ENCODE data around the gene FAM161B. TPM values are rescaled to one million over a fixed set of nuclear protein-coding genes. Genes with fewer than 3 reads are reported as not detected.

Gene FAM161B
- total RNA-seq, 1 experiment from 2014 or later = 1.6 TPM

GRCh38 chr14:73988065-73988464, 38.2 kb upstream of the FAM161B start:
- TF ChIP-seq CTCF (IDR thresholded peaks at IDR 0.05; ENCODE audit: insufficient read depth in 1 of 2, low read depth in 1 of 2, low read length in 1 of 2, severe bottlenecking in 1 of 2, unreplicated experiment in 1 of 2) = no peak
- no peak for DNase-seq
- H3K9me3 Mint-ChIP-seq (ENCODE audit: unreplicated experiment) = no peaks in the 10 kb centered on the region
- H3K4me3 Mint-ChIP-seq (ENCODE audit: unreplicated experiment) = no peak overlapping the region
- ChIA-PET POLR2A (no interaction called here), CTCF (no interaction called here)
- Histone ChIP-seq H3K4me1 (peaks cover 6% of the 10 kb centered on the region; the same call in 1 of the 2 replicates), H3K4me3 (ENCODE audit: low read depth, low read length) (no peak overlapping the region), H3K9me3 (no peaks in the 10 kb centered on the region), H3K27me3 (replicated peaks; ENCODE audit: control insufficient read depth, insufficient read depth, low read length) (no peaks in the 10 kb centered on the region), H3K36me3 (ENCODE audit: control insufficient read depth, insufficient read depth, low read length) (no peaks in the 10 kb centered on the region)
- H3K27me3 Mint-ChIP-seq (ENCODE audit: insufficient read depth, unreplicated experiment) = no peaks in the 10 kb centered on the region
- intact Hi-C loops (cut with micrococcal nuclease; ENCODE audit: unreplicated experiment) = no loop called here
- BruUV-seq (replicated peaks) = no TSS peak
- no peaks in the 10 kb centered on the region for H3K36me3 Mint-ChIP-seq (ENCODE audit: insufficient read depth, unreplicated experiment)
- H3K27ac Mint-ChIP-seq (ENCODE audit: unreplicated experiment) = no peak overlapping the region
- H3K4me1 Mint-ChIP-seq (ENCODE audit: low read depth, unreplicated experiment) = no peaks in the 10 kb centered on the region

GRCh38 chr14:73977896-73978295, 28.0 kb upstream of the FAM161B start:
- Mint-ChIP-seq H3K9me3 (ENCODE audit: unreplicated experiment) (no peaks in the 10 kb centered on the region), H3K27ac (ENCODE audit: unreplicated experiment) (peak overlapping the region; percentile 36), H3K27me3 (ENCODE audit: insufficient read depth, unreplicated experiment) (no peaks in the 10 kb centered on the region), H3K36me3 (ENCODE audit: insufficient read depth, unreplicated experiment) (peaks cover 1% of the 10 kb centered on the region), H3K4me1 (ENCODE audit: low read depth, unreplicated experiment) (peaks cover 22% of the 10 kb centered on the region), H3K4me3 (ENCODE audit: unreplicated experiment) (no peak overlapping the region)
- H3K4me1 ChIP-seq = peaks cover 22% of the 10 kb centered on the region
- H3K36me3 ChIP-seq (ENCODE audit: control insufficient read depth, insufficient read depth, low read length) = no peaks in the 10 kb centered on the region; the same call in 1 of the 2 replicates
- H3K9me3 ChIP-seq = no peaks in the 10 kb centered on the region
- intact Hi-C loops (cut with micrococcal nuclease; ENCODE audit: unreplicated experiment) = loop anchor here (1.0 to 5.0 kb wide), 2 partner anchors 39 to 50 kb away; partner anchors contain the start of genes BBOF1 and ENTPD5
- no peak overlapping the region for H3K4me3 ChIP-seq (ENCODE audit: low read depth, low read length)
- DNase-seq = peak in 1 of 2 experiments; percentile 5
- no peaks in the 10 kb centered on the region for H3K27me3 ChIP-seq (replicated peaks; ENCODE audit: control insufficient read depth, insufficient read depth, low read length)
- ChIA-PET POLR2A (no interaction called here), CTCF (no interaction called here)
- BruUV-seq (replicated peaks) = no TSS peak
- no peak for TF ChIP-seq CTCF (IDR thresholded peaks at IDR 0.05; ENCODE audit: insufficient read depth in 1 of 2, low read depth in 1 of 2, low read length in 1 of 2, severe bottlenecking in 1 of 2, unreplicated experiment in 1 of 2)

- Mint-ChIP-seq H3K36me3 (ENCODE audit: insufficient read depth, unreplicated experiment) (peaks cover 7% of the 10 kb centered on the region), H3K27me3 (ENCODE audit: insufficient read depth, unreplicated experiment) (no peaks in the 10 kb centered on the region), H3K4me3 (ENCODE audit: unreplicated experiment) (no peak overlapping the region), H3K27ac (ENCODE audit: unreplicated experiment) (no peak overlapping the region), H3K4me1 (ENCODE audit: low read depth, unreplicated experiment) (peaks cover 22% of the 10 kb centered on the region), H3K9me3 (ENCODE audit: unreplicated experiment) (no peaks in the 10 kb centered on the region)
- POLR2A ChIA-PET = no interaction called here
- Histone ChIP-seq H3K27me3 (replicated peaks; ENCODE audit: control insufficient read depth, insufficient read depth, low read length) (no peaks in the 10 kb centered on the region), H3K9me3 (no peaks in the 10 kb centered on the region), H3K4me1 (peaks cover 22% of the 10 kb centered on the region), H3K36me3 (ENCODE audit: control insufficient read depth, insufficient read depth, low read length) (no peaks in the 10 kb centered on the region; the same call in 1 of the 2 replicates), H3K4me3 (ENCODE audit: low read depth, low read length) (no peak overlapping the region)
- BruUV-seq (replicated peaks) = no TSS peak
- intact Hi-C loops (cut with micrococcal nuclease; ENCODE audit: unreplicated experiment) = loop anchor here (5.0 kb wide), 1 partner anchor 41 kb away; the partner anchor contains the start of genes BBOF1 and ENTPD5
- no peak for DNase-seq
- CTCF ChIA-PET = no interaction called here
- no peak for TF ChIP-seq CTCF (IDR thresholded peaks at IDR 0.05; ENCODE audit: insufficient read depth in 1 of 2, low read depth in 1 of 2, low read length in 1 of 2, severe bottlenecking in 1 of 2, unreplicated experiment in 1 of 2)
Observed at GRCh38 chr14:73976125-73976524, 26.2 kb upstream of the FAM161B start.
